Subcutaneous abdominal adipose tissue (tissue), 5 donors: Measurements from ENCODE around the gene HDAC11.
A peak's percentile ranks its signal among the peaks of the same experiment; 100 is the strongest.
"Not testable (repeated sequence)": the region's sequence is repeated elsewhere in the genome, so short reads cannot be mapped to it uniquely, and the experiment has no call there.

Experiments used
- H3K27ac ChIP-seq: one replicate; pipeline ENCODE4 v1.7.0; 2013; ENCODE audit warnings: low read depth, mild to moderate bottlenecking, inconsistent platforms, low read length, moderate library complexity
- H3K27me3 ChIP-seq, 5 donors: one replicate each; pipeline ENCODE4 v1.7.0; 2013; ENCODE audit warnings: low read length in 5 of 5, inconsistent platforms in 1 of 5; ENCODE audit not compliant: control insufficient read depth in 5 of 5, insufficient read depth in 4 of 5
- H3K36me3 ChIP-seq, 5 donors: one replicate each; pipeline ENCODE4 v1.7.0; 2013; ENCODE audit warnings: low read length in 5 of 5; ENCODE audit not compliant: control insufficient read depth in 5 of 5, insufficient read depth in 5 of 5
- H3K4me1 ChIP-seq, 5 donors: one replicate each; pipeline ENCODE4 v1.7.0; 2013; ENCODE audit warnings: low read length in 5 of 5, mild to moderate bottlenecking in 3 of 5, moderate library complexity in 1 of 5; ENCODE audit not compliant: control insufficient read depth in 5 of 5, insufficient read depth in 5 of 5
- H3K4me3 ChIP-seq, 5 donors: one replicate each; pipeline ENCODE4 v1.7.0; 2013; ENCODE audit warnings: low read length in 5 of 5, low read depth in 1 of 5
- H3K9ac ChIP-seq, 5 donors: one replicate each; pipeline ENCODE4 v1.7.0; 2013; ENCODE audit warnings: low read length in 5 of 5, mild to moderate bottlenecking in 4 of 5, moderate library complexity in 3 of 5
- H3K9me3 ChIP-seq, 5 donors: one replicate each; pipeline ENCODE4 v1.7.0; 2013; ENCODE audit warnings: low read length in 5 of 5; ENCODE audit not compliant: control insufficient read depth in 5 of 5
- donor health status: healthy.
- donor health status: healthy.
- donor health status: healthy.
- donor health status: healthy.
- donor health status: healthy.

HDAC11 gene

GRCh38 chr3:13480340-13481318, 523 bp downstream of the HDAC11 start:
- H3K9ac ChIP-seq = peak overlapping the region in 4 of 5 donors; percentile 21 to 64 (median 56)
- peak overlapping the region; percentile 46 to 80 (median 68) for H3K4me3 ChIP-seq
- H3K4me1 ChIP-seq = peaks cover 5 to 33% (median 25%) of the 10 kb centered on the region in 5 donors
- no peaks in the 10 kb centered on the region for H3K9me3 ChIP-seq
- H3K27me3 ChIP-seq = peaks cover 0 to under 1% (median 0%) of the 10 kb centered on the region in 5 donors
- H3K36me3 ChIP-seq = no peaks in the 10 kb centered on the region
- H3K27ac ChIP-seq = no peak overlapping the region

GRCh38 chr3:13482106-13482690, 2.1 kb downstream of the HDAC11 start:
- Histone ChIP-seq H3K27ac (no peak overlapping the region), H3K4me1 (peaks cover 5 to 32% (median 26%) of the 10 kb centered on the region in 5 donors), H3K9ac (no peak overlapping the region)

GRCh38 chr3:13483286-13483685, 3.2 kb downstream of the HDAC11 start:
- Histone ChIP-seq H3K4me3 (no peak overlapping the region), H3K27me3 (no peaks in the 10 kb centered on the region), H3K36me3 (peaks cover 0 to 11% (median 5%) of the 10 kb centered on the region in 5 donors), H3K4me1 (peaks cover 5 to 32% (median 26%) of the 10 kb centered on the region in 5 donors), H3K9ac (no peak overlapping the region), H3K9me3 (no peaks in the 10 kb centered on the region), H3K27ac (no peak overlapping the region)

More at GRCh38 chr3:13482106-13482690, 2.1 kb downstream of the HDAC11 start:
- H3K36me3 ChIP-seq = peaks cover 0 to 4% (median 3%) of the 10 kb centered on the region in 5 donors
- no peaks in the 10 kb centered on the region for H3K27me3 ChIP-seq
- no peaks in the 10 kb centered on the region for H3K9me3 ChIP-seq
- H3K4me3 ChIP-seq = no peak overlapping the region

DNA sequence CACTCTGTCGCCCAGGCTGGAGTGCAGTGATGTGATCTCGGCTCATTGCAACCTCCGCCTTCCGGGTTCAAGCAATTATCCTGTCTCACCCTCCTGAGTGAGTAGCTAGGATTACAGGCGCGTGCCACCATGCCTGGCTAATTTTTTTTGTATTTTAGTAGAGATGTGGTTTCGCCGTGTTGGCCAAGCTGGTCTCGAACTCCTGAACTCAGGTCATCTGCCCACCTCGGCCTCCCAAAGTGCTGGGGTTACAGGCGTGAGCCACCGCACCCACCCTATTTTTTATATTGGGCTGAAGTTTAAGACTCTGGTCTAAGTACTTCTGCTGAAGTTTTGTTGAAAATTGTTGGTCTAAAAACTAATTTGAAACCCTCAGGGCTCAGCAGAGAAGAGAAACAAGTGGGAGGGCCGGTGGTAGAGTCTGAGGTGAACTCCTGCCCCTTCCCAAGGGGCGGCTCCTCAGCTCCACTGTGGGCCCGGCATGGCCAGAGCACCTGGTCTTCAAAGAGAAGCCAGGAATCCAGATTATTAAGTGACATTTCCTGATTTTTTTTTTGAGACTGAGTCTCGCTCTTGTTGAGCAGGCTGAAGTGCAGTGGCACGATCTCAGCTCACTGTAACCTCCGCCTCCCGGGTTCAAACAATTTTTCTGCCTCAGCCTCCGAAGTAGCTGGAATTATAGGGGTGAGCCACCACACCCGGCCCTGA, 4.0 kb downstream of the HDAC11 start:
- Histone ChIP-seq H3K9me3 (no peaks in the 10 kb centered on the region), H3K4me3 (no peak overlapping the region), H3K36me3 (peaks cover 0 to 11% (median 5%) of the 10 kb centered on the region in 5 donors), H3K27ac (no peak overlapping the region), H3K27me3 (no peaks in the 10 kb centered on the region), H3K9ac (no peak overlapping the region), H3K4me1 (peaks cover 5 to 28% (median 24%) of the 10 kb centered on the region in 5 donors)

DNA sequence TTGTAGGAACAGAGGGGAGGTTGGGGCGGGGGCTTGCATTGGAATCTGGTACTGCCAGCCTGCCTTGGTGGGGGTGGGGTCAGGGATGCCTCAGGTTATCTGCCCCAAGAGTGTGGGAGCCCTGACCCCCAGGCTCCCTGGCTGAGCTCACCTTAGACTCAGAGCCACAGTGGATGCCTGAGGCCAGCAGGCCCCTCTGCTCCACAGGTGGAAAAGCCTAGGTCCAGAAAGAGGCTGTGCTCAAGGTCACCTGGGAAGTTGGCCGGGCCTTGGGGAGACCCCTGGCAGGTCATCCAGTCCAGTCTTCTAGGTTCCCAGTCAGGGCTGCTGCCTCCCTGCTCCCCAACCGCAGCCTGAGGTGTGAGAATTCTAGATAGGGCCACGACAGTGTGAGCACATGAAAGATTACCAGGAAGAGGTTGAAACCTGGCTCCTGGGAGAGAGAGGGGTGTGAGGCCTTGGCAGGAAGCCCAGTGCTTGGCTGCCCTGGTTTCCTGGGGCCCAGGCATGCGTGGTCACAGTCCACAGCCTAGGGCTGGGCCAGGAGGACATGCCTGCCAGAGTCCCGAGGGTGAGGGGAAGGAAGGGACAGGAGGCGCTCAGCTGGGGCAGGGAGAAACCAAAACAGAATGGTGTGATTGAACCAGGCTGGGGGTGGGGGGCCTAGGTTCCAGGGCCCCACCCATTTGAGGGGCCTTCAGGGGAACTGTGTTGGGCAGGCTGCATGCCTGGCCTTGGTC, 4.9 kb downstream of the HDAC11 start:
- Histone ChIP-seq H3K9me3 (no peaks in the 10 kb centered on the region), H3K27me3 (no peaks in the 10 kb centered on the region), H3K4me3 (no peak overlapping the region), H3K4me1 (peaks cover 5 to 21% (median 19%) of the 10 kb centered on the region in 5 donors), H3K36me3 (peaks cover 0 to 11% (median 5%) of the 10 kb centered on the region in 5 donors), H3K9ac (peak overlapping the region in 2 of 5 donors; percentile 11 to 56), H3K27ac (no peak overlapping the region)

GRCh38 chr3:13485630-13486562, 5.8 kb downstream of the HDAC11 start:
- Histone ChIP-seq H3K4me1 (peaks cover 3 to 16% (median 14%) of the 10 kb centered on the region in 5 donors), H3K36me3 (peaks cover 0 to 11% (median 5%) of the 10 kb centered on the region in 5 donors), H3K9ac (peak overlapping the region in 2 of 5 donors; percentile 11 to 56)
- H3K4me3 ChIP-seq, H3K27ac ChIP-seq, H3K27me3 ChIP-seq, H3K9me3 ChIP-seq: not testable (repeated sequence)

DNA sequence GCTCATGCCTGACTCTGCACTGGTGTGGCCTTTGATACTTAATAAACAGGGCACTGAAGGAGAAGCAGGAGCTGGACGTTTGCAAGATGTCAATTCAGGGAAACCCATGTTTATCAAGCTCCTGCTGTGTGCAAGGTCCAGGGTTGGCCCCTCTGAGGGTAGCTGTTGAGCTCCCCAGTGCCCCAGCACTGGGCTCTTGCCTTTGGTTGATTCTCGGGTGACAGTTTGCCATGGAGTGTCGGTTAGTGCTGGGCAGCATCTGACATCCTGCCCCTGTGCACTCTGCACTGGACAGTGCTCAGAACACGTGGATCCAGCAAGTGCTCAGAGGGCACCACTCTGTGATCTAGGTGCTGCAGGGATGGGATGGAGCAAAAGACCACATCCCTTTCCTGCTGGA, 7.3 kb downstream of the HDAC11 start:
- H3K27ac ChIP-seq = no peak overlapping the region
- H3K27me3 ChIP-seq = no peaks in the 10 kb centered on the region
- H3K36me3 ChIP-seq = peaks cover 0 to 15% (median 7%) of the 10 kb centered on the region in 5 donors
- no peaks in the 10 kb centered on the region for H3K9me3 ChIP-seq
- no peak overlapping the region for H3K9ac ChIP-seq
- H3K4me1 ChIP-seq = peaks cover 2 to 12% (median 11%) of the 10 kb centered on the region in 5 donors
- no peak overlapping the region for H3K4me3 ChIP-seq

GRCh38 chr3:13491206-13491974, 11.3 kb downstream of the HDAC11 start:
- Histone ChIP-seq H3K9ac (no peak overlapping the region), H3K9me3 (no peaks in the 10 kb centered on the region), H3K36me3 (peaks cover 0 to 27% (median 9%) of the 10 kb centered on the region in 5 donors), H3K4me1 (peaks cover 1 to 8% (median 7%) of the 10 kb centered on the region in 5 donors), H3K4me3 (no peak overlapping the region), H3K27me3 (no peaks in the 10 kb centered on the region), H3K27ac (no peak overlapping the region)
